Measurements from ENCODE around the gene SYCE1L. TPM values are rescaled to one million over a fixed set of nuclear protein-coding genes. Genes with fewer than 3 reads are reported as not detected.

SYCE1L gene
- total and polyA plus RNA-seq, 2 of the 4 experiments (the other 2 are of a cell fraction), result 0.10 TPM; not detected in 1

- Histone ChIP-seq H3K4me2 (ENCODE audit: low read depth, low read length) (no peak overlapping the region), H3K4me1 (ENCODE audit: control insufficient read depth, insufficient read depth, low read length) (no peaks in the 10 kb centered on the region), H2AK5ac (ENCODE audit: low read depth, low read length) (no peak overlapping the region), H2AFZ (replicated peaks; ENCODE audit: low read length, poor library complexity) (no peak overlapping the region), H3K9ac (ENCODE audit: low read depth, low read length) (no peak overlapping the region), H3K36me3 (ENCODE audit: control insufficient read depth, insufficient read depth, low read length) (no peaks in the 10 kb centered on the region), H3K56ac (ENCODE audit: extremely low read depth, insufficient read depth, low read length) (no peak overlapping the region), H4K8ac (ENCODE audit: low read depth in 2 of 2, low read length in 2 of 2) (no peak overlapping the region), H3K4ac (ENCODE audit: low read depth, low read length) (no peak overlapping the region), H3K4me3 (ENCODE audit: insufficient read depth, low read depth, low read length) (no peak overlapping the region), H3K27ac (ENCODE audit: insufficient read depth, low read length) (no peak overlapping the region), H2BK120ac (ENCODE audit: low read depth, low read length) (no peak overlapping the region), H3K23ac (ENCODE audit: low read depth, low read length) (no peak overlapping the region), H3K9me1 (ENCODE audit: insufficient read depth, low read length) (peaks cover 2% of the 10 kb centered on the region; the same call in 1 of the 2 replicates), H2AK9ac (replicated peaks; ENCODE audit: low read depth, low read length, poor library complexity) (no peak overlapping the region), H3K27me3 (ENCODE audit: control insufficient read depth, insufficient read depth, low read length) (peaks cover 4% of the 10 kb centered on the region; the same call in 1 of the 2 replicates), H4K20me1 (ENCODE audit: insufficient read depth, low read length) (no peaks in the 10 kb centered on the region), H3K14ac (replicated peaks; ENCODE audit: low read depth, low read length) (no peak overlapping the region), H3K9me3 (ENCODE audit: control insufficient read depth, insufficient read depth, low read length) (no peaks in the 10 kb centered on the region), H2BK20ac (ENCODE audit: low read depth, low read length) (no peak overlapping the region), H4K91ac (ENCODE audit: insufficient read depth, low read depth, low read length) (no peak overlapping the region), H2BK15ac (ENCODE audit: low read depth, low read length) (no peak overlapping the region), H3K79me1 (ENCODE audit: low read depth in 1 of 2, low read length in 2 of 2) (no peaks in the 10 kb centered on the region), H4K5ac (ENCODE audit: low read depth, low read length) (no peak overlapping the region), H3K18ac (ENCODE audit: low read depth, low read length) (no peak overlapping the region), H2BK5ac (ENCODE audit: low read depth, low read length, poor library complexity, severe bottlenecking) (no peak overlapping the region)
- no peak for DNase-seq
- no CpG with 5 or more reads among the region's 2 CpGs for WGBS, 2 experiments (ENCODE audit: extremely low coverage in 2 of 2, insufficient read length in 1 of 2)
- TF ChIP-seq RCOR1 (IDR thresholded peaks at IDR 0.05; ENCODE audit: insufficient replicate concordance, low read length) (no peak), MAFK (IDR thresholded peaks at IDR 0.05; ENCODE audit: low read depth, low read length) (no peak), CHD1 (IDR thresholded peaks at IDR 0.05; ENCODE audit: low read depth, low read length) (no peak), RFX5 (IDR thresholded peaks at IDR 0.05; ENCODE audit: low read depth, low read length) (no peak), BHLHE40 (IDR thresholded peaks at IDR 0.05; ENCODE audit: low read depth, low read length) (no peak), POLR2A (IDR thresholded peaks at IDR 0.05; ENCODE audit: low read depth, low read length) (no peak), FOS (IDR thresholded peaks at IDR 0.05; ENCODE audit: low read depth, low read length) (no peak), RAD21 (IDR thresholded peaks at IDR 0.05; ENCODE audit: low read length) (no peak), MXI1 (IDR thresholded peaks at IDR 0.05; ENCODE audit: borderline replicate concordance, low read depth, low read length) (no peak), SMC3 (IDR thresholded peaks at IDR 0.05; ENCODE audit: low read depth, low read length) (no peak)
- TF ChIP-seq, protein P1, sequence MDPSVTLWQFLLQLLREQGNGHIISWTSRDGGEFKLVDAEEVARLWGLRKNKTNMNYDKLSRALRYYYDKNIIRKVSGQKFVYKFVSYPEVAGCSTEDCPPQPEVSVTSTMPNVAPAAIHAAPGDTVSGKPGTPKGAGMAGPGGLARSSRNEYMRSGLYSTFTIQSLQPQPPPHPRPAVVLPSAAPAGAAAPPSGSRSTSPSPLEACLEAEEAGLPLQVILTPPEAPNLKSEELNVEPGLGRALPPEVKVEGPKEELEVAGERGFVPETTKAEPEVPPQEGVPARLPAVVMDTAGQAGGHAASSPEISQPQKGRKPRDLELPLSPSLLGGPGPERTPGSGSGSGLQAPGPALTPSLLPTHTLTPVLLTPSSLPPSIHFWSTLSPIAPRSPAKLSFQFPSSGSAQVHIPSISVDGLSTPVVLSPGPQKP (IDR thresholded peaks at IDR 0.05; ENCODE audit: borderline replicate concordance, low read depth, low read length), result no peak
- ATAC-seq (ENCODE audit: low read depth), result no peak
- ChIA-PET POLR2A (ENCODE audit: unreplicated experiment) (no interaction called here), CTCF (no interaction called here)
- dilution Hi-C loops (cut with HindIII; ENCODE audit: low sequenced_read_pairs, unreplicated experiment) (no loop called here), in situ Hi-C loops (cut with MboI; ENCODE audit: low sequenced_read_pairs) (no loop called here), intact Hi-C loops (cut with micrococcal nuclease) (no loop called here)
- no TSS peak for BruUV-seq (replicated peaks)
Observed at GRCh38 chr16:77206533-77206932, 7.3 kb downstream of the SYCE1L start.

Data from IMR-90 (cell line).